Measurements from ENCODE around the gene SMYD1.

GRCh38 chr2:88057437-88057844 is 10.2 kb upstream of the SMYD1 start:
- TF ChIP-seq USF1 (IDR thresholded peaks at IDR 0.05; ENCODE audit: borderline replicate concordance, extremely low read length, insufficient read depth, low read depth, low read length): no peak
- no peak for TF ChIP-seq CTCF (IDR thresholded peaks at IDR 0.05 in 2 of 3, conservative IDR thresholded peaks at IDR 0.05 in 1 of 3; ENCODE audit: control insufficient read depth in 2 of 3, extremely low read depth in 1 of 3, insufficient read depth in 1 of 3, low read depth in 3 of 3, low read length in 3 of 3)
- TF ChIP-seq POLR2A (IDR thresholded peaks at IDR 0.05; ENCODE audit: low read depth, low read length): no peak
- TF ChIP-seq, protein P1, sequence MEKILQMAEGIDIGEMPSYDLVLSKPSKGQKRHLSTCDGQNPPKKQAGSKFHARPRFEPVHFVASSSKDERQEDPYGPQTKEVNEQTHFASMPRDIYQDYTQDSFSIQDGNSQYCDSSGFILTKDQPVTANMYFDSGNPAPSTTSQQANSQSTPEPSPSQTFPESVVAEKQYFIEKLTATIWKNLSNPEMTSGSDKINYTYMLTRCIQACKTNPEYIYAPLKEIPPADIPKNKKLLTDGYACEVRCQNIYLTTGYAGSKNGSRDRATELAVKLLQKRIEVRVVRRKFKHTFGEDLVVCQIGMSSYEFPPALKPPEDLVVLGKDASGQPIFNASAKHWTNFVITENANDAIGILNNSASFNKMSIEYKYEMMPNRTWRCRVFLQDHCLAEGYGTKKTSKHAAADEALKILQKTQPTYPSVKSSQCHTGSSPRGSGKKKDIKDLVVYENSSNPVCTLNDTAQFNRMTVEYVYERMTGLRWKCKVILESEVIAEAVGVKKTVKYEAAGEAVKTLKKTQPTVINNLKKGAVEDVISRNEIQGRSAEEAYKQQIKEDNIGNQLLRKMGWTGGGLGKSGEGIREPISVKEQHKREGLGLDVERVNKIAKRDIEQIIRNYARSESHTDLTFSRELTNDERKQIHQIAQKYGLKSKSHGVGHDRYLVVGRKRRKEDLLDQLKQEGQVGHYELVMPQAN (conservative IDR thresholded peaks at IDR 0.05): no peak
- TF ChIP-seq SPI1 (IDR thresholded peaks at IDR 0.05; ENCODE audit: borderline replicate concordance, insufficient read depth, low read depth, low read length): no peak
- TF ChIP-seq YY1 (IDR thresholded peaks at IDR 0.05; ENCODE audit: low read depth, low read length): no peak
- TF ChIP-seq, protein P2, sequence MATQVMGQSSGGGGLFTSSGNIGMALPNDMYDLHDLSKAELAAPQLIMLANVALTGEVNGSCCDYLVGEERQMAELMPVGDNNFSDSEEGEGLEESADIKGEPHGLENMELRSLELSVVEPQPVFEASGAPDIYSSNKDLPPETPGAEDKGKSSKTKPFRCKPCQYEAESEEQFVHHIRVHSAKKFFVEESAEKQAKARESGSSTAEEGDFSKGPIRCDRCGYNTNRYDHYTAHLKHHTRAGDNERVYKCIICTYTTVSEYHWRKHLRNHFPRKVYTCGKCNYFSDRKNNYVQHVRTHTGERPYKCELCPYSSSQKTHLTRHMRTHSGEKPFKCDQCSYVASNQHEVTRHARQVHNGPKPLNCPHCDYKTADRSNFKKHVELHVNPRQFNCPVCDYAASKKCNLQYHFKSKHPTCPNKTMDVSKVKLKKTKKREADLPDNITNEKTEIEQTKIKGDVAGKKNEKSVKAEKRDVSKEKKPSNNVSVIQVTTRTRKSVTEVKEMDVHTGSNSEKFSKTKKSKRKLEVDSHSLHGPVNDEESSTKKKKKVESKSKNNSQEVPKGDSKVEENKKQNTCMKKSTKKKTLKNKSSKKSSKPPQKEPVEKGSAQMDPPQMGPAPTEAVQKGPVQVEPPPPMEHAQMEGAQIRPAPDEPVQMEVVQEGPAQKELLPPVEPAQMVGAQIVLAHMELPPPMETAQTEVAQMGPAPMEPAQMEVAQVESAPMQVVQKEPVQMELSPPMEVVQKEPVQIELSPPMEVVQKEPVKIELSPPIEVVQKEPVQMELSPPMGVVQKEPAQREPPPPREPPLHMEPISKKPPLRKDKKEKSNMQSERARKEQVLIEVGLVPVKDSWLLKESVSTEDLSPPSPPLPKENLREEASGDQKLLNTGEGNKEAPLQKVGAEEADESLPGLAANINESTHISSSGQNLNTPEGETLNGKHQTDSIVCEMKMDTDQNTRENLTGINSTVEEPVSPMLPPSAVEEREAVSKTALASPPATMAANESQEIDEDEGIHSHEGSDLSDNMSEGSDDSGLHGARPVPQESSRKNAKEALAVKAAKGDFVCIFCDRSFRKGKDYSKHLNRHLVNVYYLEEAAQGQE (IDR thresholded peaks at IDR 0.05; ENCODE audit: low read depth, low read length): no peak
- no peak for TF ChIP-seq POLR2AphosphoS5 (IDR thresholded peaks at IDR 0.05; ENCODE audit: low read length)
- TF ChIP-seq EZH2 (IDR thresholded peaks at IDR 0.05; ENCODE audit: borderline replicate concordance, control insufficient read depth, low read depth, low read length): no peak
- TF ChIP-seq TAF1 (IDR thresholded peaks at IDR 0.05; ENCODE audit: borderline replicate concordance, low read depth, low read length): no peak
- no peak for TF ChIP-seq SIN3A (IDR thresholded peaks at IDR 0.05; ENCODE audit: low read depth, low read length)
- no peak for TF ChIP-seq CEBPB (IDR thresholded peaks at IDR 0.05; ENCODE audit: borderline replicate concordance in 1 of 2, low read depth in 2 of 2, low read length in 2 of 2)
- no peak for TF ChIP-seq NR2C2 (IDR thresholded peaks at IDR 0.05; ENCODE audit: borderline replicate concordance, control insufficient read depth, insufficient read length, low read depth)

Data from GM12878 (cell line).